ENCODE measurements around the gene TUBA1A.
"Not testable (repeated sequence)": the region's sequence is repeated elsewhere in the genome, so short reads cannot be mapped to it uniquely, and the experiment has no call there.

Gene TUBA1A

GRCh38 chr12:49161092-49161795, 27.6 kb downstream of the TUBA1A start:
- in situ Hi-C loops (cut with MboI; ENCODE audit: low sequenced_read_pairs) = no loop called here

- in situ Hi-C loops (cut with MboI; ENCODE audit: low sequenced_read_pairs) = no loop called here
These were observed 28.5 kb downstream of the TUBA1A start for GRCh38 chr12:49160399-49160798.

GRCh38 chr12:49154221-49154620, 34.7 kb downstream of the TUBA1A start:
- in situ Hi-C loops (cut with MboI; ENCODE audit: low sequenced_read_pairs) = no loop called here

GRCh38 chr12:49147384-49147783, 41.5 kb downstream of the TUBA1A start:
- in situ Hi-C loops (cut with MboI; ENCODE audit: low sequenced_read_pairs) = no loop called here

- in situ Hi-C loops (cut with MboI; ENCODE audit: low sequenced_read_pairs) = no loop called here
These were observed 42.5 kb downstream of the TUBA1A start for GRCh38 chr12:49146406-49146805.

GRCh38 chr12:49144384-49144783, 44.5 kb downstream of the TUBA1A start:
- in situ Hi-C loops (cut with MboI; ENCODE audit: low sequenced_read_pairs) = no loop called here

- in situ Hi-C loops (cut with MboI; ENCODE audit: low sequenced_read_pairs) = no loop called here
These were observed 49.9 kb downstream of the TUBA1A start for GRCh38 chr12:49138999-49139398.

GRCh38 chr12:49138587-49138986, 50.3 kb downstream of the TUBA1A start:
- in situ Hi-C loops (cut with MboI; ENCODE audit: low sequenced_read_pairs) = no loop called here

- in situ Hi-C loops (cut with MboI; ENCODE audit: low sequenced_read_pairs) = no loop called here
These were observed 51.4 kb downstream of the TUBA1A start for GRCh38 chr12:49137476-49137875.

GRCh38 chr12:49136997-49137396, 51.9 kb downstream of the TUBA1A start:
- in situ Hi-C loops (cut with MboI; ENCODE audit: low sequenced_read_pairs) = not testable (repeated sequence)

All from HL-60/S4 treated with phorbol 12-myristate 13-acetate at 8.2 ng/mL for 4 days and 3 days (cell line).